Central memory CD8-positive, alpha-beta T cell (primary cell): Measurements from ENCODE around the gene PSMC1.

Experiments used
- ATAC-seq: fragments of 150-1000 bp; cut with Tn5 transposase; replicated peaks from 2 replicates; pipeline ENCODE4 v1.10.0; 2022; ENCODE audit warnings: mild to moderate bottlenecking, moderate FRiP score, moderate number of reproducible peaks; ENCODE audit not compliant: poor library complexity, severe bottlenecking; ENCODE audit errors: extremely low read depth
- DNase-seq, 2 donors: peaks; one replicate each; pipeline ENCODE4 v3.0.0; 2021; ENCODE audit warnings: low spot score in 2 of 2
- H3K27ac Mint-ChIP-seq: one replicate; pipeline ENCODE4 v1.8.0; 2022; ENCODE audit warnings: low read depth, mild to moderate bottlenecking, moderate library complexity, mixed read lengths
- H3K27me3 Mint-ChIP-seq: one replicate; pipeline ENCODE4 v1.8.0; 2022; ENCODE audit warnings: mixed read lengths
- H3K36me3 Mint-ChIP-seq: one replicate; pipeline ENCODE4 v1.8.0; 2022; ENCODE audit warnings: mild to moderate bottlenecking, moderate library complexity, mixed read lengths; ENCODE audit not compliant: insufficient read depth
- H3K4me1 Mint-ChIP-seq: one replicate; pipeline ENCODE4 v1.8.0; 2022; ENCODE audit warnings: mixed read lengths
- H3K4me3 Mint-ChIP-seq: one replicate; pipeline ENCODE4 v1.8.0; 2022; ENCODE audit warnings: mild to moderate bottlenecking, moderate library complexity, mixed read lengths
- H3K9me3 Mint-ChIP-seq: one replicate; pipeline ENCODE4 v1.8.0; 2022; ENCODE audit warnings: mixed read lengths

PSMC1 gene

DNA sequence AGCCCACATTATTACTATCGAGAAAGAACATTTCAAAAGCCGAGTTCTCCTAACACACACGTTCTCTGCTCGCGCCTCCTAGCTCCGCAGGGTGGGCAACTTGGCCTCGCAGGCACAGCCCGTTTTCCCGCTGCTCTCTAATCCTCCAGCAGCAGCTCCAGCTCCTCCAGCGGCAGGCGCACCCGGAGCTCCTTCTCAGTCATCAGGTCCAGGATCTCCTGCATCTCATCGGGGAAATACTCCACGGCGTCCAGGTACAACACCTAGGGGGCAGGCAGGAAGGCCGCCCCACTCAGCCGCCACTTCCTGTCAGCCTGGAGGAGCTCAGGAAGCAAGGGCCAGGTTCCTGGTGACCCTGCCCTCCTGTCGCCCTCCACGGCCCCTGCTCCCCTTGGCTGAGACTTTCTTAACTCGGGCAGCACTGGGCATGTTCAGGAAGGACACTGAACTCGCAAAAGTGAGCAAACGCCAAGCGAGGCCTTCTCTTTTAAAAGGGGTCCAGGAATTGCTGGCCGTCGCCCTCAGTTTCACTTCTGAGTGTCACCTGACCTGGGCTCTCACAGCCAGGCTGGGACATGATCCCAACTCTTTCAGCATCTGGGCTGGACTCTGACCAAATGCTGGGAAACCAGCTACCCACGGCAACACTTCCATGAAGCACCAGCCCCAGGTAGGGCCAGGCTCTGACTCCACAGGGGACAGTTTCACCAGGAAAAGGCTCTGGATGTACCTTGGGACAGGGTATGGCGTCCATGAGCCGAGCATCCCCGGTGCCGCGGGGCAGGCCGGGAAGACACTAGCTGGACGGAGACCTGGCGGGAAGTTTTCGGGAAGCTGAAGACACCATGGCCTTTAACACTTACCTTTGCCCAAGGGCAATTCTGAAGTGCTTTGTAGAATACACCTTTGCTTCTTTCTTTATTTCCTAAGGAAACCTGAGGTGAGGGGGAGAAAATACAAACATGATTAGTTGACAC, 22.1 kb downstream of the PSMC1 start:
- no peak for DNase-seq
- Mint-ChIP-seq H3K27me3 (no peaks in the 10 kb centered on the region), H3K9me3 (no peaks in the 10 kb centered on the region), H3K27ac (no peak overlapping the region), H3K36me3 (peaks cover 34% of the 10 kb centered on the region), H3K4me3 (no peak overlapping the region), H3K4me1 (peaks cover 6% of the 10 kb centered on the region)
- no peak for ATAC-seq

DNA sequence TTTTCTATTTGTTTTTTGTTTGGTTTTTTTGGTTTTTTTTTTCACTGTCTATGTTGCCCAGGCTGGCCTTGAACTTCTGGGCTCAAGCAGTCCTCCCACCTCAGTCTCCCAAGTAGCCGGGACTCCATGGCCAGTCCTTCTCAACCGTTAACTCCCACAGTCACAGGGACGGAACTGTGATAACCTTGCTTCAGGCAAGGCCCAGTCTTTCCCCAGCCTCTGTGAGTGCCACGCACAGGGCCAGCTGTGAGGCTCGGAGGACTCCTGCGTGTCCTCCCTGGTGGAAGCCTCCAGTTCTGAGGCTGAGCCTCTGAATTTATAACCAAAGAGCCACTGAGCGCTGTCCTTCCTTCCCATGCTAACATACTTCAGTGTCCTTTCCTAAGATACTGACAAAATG, 23.7 kb downstream of the PSMC1 start:
- no peak overlapping the region for H3K27ac Mint-ChIP-seq
- ATAC-seq (no peak), DNase-seq (no peak)
- H3K9me3 Mint-ChIP-seq: no peaks in the 10 kb centered on the region
- H3K4me1 Mint-ChIP-seq: no peaks in the 10 kb centered on the region
- peaks cover 27% of the 10 kb centered on the region for H3K36me3 Mint-ChIP-seq
- H3K4me3 Mint-ChIP-seq: no peak overlapping the region
- H3K27me3 Mint-ChIP-seq: no peaks in the 10 kb centered on the region

DNA sequence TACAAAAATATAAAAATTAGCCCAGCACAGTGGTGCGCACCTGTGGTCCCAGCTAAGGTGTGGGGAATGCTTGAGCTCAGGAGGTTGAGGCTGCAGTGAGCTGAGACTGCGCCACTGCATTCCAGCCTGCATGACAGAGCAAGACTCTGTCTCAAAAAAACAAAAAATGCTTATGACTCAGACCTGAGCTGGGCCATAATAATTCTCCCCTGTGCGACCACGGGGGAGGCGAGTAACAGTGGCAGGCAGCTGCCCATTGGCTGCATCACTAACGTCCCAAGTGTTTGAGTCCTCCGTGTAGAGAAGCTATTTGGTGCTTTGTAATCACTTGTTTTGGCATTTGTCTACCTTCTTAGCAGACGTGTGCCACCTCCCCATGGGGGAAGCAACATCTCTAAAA, 24.9 kb downstream of the PSMC1 start:
- no peak overlapping the region for H3K27ac Mint-ChIP-seq
- no peaks in the 10 kb centered on the region for H3K9me3 Mint-ChIP-seq
- H3K4me3 Mint-ChIP-seq: no peak overlapping the region
- DNase-seq (no peak), ATAC-seq (no peak)
- no peaks in the 10 kb centered on the region for H3K4me1 Mint-ChIP-seq
- peaks cover 31% of the 10 kb centered on the region for H3K36me3 Mint-ChIP-seq
- no peaks in the 10 kb centered on the region for H3K27me3 Mint-ChIP-seq

DNA sequence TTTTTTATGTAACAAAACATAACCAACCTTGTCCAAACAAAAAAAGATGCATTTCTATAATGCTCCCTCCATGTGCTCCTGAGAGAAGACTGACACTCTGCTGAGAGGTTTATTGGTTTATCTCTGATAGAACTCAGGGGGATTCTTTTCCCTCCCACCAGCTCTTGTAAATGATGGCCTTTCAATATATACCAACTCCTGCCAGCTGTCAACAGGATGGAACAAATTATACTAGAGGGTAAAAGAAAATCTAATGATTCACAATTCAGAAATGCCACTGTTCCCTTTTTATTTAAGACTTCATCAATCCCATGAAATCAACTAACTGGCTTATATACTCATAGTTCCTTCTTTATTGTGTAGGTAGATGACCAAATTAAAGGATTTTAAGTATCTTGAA, 25.4 kb downstream of the PSMC1 start:
- H3K27me3 Mint-ChIP-seq: no peaks in the 10 kb centered on the region
- peaks cover 33% of the 10 kb centered on the region for H3K36me3 Mint-ChIP-seq
- ATAC-seq (no peak), DNase-seq (no peak)
- H3K27ac Mint-ChIP-seq: no peak overlapping the region
- H3K4me1 Mint-ChIP-seq: no peaks in the 10 kb centered on the region
- no peaks in the 10 kb centered on the region for H3K9me3 Mint-ChIP-seq
- no peak overlapping the region for H3K4me3 Mint-ChIP-seq

DNA sequence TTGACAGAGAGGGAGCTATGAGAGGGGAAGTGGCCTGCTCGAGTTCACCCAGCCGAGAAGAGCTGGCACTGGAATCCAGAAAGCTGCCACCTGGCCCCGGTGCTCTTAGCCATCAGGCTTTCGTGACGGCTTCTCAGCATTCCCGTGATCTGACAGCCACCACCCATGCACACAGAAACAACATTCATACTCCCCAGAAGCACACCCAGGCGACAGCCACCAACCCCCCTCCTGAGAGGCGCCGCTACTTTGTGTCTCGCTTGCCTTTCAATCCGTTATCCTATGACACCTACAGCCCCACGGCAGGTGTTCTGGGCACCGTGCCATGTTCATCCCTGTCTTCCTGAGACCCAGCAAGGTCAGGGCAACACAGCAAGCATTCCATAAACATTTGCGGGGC, 31.4 kb downstream of the PSMC1 start:
- Mint-ChIP-seq H3K36me3 (peaks cover 37% of the 10 kb centered on the region), H3K4me3 (no peak overlapping the region), H3K4me1 (peaks cover 5% of the 10 kb centered on the region), H3K27me3 (no peaks in the 10 kb centered on the region), H3K9me3 (no peaks in the 10 kb centered on the region), H3K27ac (no peak overlapping the region)
- ATAC-seq: no peak
- no peak for DNase-seq

DNA sequence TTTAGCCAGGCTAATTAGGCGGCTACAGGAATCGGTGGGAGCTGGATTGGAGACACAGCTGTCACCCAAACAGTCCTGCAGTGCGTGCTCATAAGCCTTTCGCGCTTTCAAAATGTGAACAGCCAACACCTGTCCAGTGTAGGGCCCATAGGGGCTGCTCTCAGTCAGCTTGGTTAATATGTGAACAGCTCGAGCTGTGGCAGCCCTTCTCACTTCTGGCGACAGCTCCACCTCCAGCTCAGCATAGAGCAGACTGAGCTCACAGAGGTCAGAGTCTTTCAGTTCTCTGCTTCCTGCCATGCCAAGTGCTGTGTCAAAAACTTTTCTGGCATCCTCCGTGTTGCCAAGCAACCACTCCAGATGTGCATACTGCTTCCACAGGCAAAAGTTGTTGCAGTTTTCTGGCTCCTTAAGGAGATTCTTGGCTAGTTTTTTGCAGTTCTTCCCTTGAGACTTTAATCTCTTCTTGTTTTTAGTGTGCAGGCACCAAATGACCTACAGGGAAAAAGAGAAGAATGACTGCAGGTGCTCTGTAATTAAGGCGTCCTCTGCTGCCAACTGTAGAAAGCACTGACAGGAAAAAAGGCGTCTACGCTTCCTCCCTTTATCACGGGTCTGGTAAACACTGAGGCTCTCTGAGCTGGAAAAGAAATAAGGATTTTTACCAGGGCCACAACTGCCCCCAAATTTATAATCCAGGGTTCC, 32.5 kb downstream of the PSMC1 start:
- H3K4me1 Mint-ChIP-seq: peaks cover 5% of the 10 kb centered on the region
- ATAC-seq (peak; percentile 93), DNase-seq (peak in 1 of 2 donors; percentile 11)
- H3K9me3 Mint-ChIP-seq: no peaks in the 10 kb centered on the region
- no peak overlapping the region for H3K27ac Mint-ChIP-seq
- no peaks in the 10 kb centered on the region for H3K27me3 Mint-ChIP-seq
- H3K36me3 Mint-ChIP-seq: peaks cover 33% of the 10 kb centered on the region
- no peak overlapping the region for H3K4me3 Mint-ChIP-seq

DNA sequence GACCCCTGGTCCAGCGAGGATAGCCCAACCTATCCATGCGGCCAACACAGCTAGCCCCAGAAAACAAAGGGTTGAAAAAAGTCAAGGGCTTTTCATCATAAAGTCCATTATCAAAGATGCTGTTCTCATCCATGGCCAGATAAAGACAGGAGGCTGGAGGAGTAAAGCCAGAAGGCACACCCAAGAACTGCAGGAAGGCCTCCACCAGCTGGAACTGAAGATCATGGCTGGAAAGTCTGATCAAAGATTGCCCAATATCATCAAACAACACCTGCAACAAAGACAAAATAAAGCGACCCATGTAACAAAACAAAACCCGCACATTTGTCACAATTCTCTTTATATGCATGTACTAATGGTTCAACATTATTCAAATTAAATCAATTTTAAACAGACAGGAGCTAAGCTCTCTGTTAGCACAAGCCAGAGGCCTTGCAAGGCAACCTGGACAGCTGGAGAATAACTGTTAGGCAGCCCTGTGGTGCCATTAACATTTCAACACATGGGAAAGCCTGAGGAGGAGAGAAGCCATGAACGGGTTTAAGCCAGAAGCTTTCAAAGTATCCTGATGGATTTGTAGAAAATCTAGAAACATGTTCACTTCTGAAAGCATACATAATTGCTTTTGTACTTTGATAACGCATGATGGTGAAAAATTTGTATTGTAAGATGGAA, 34.1 kb downstream of the PSMC1 start:
- Mint-ChIP-seq H3K36me3 (peaks cover 38% of the 10 kb centered on the region), H3K4me3 (no peak overlapping the region), H3K9me3 (no peaks in the 10 kb centered on the region), H3K27ac (no peak overlapping the region), H3K27me3 (no peaks in the 10 kb centered on the region), H3K4me1 (peaks cover 5% of the 10 kb centered on the region)
- ATAC-seq: no peak
- no peak for DNase-seq

DNA sequence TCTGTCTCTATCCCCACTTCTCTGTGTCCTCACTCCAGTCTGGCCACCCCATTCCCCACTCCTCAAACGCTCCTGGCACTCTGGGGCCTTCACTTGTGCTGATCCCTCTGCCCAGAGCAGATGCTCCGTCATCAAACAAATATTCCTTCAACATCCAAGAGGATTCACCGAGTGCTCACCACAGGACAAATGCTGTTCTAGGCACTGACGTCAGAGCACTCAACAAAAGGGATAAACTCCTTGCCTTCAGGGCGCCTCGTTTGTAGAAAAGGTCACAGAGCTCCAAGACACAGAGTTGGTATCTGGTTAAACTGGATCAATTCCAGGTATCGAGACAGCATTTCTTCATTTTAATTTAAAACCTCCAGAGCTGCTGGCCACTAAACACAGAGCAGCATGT, 35.3 kb downstream of the PSMC1 start:
- Mint-ChIP-seq H3K36me3 (peaks cover 36% of the 10 kb centered on the region), H3K27me3 (no peaks in the 10 kb centered on the region), H3K4me3 (no peak overlapping the region), H3K4me1 (peaks cover 5% of the 10 kb centered on the region), H3K27ac (no peak overlapping the region), H3K9me3 (no peaks in the 10 kb centered on the region)
- no peak for ATAC-seq
- no peak for DNase-seq

DNA sequence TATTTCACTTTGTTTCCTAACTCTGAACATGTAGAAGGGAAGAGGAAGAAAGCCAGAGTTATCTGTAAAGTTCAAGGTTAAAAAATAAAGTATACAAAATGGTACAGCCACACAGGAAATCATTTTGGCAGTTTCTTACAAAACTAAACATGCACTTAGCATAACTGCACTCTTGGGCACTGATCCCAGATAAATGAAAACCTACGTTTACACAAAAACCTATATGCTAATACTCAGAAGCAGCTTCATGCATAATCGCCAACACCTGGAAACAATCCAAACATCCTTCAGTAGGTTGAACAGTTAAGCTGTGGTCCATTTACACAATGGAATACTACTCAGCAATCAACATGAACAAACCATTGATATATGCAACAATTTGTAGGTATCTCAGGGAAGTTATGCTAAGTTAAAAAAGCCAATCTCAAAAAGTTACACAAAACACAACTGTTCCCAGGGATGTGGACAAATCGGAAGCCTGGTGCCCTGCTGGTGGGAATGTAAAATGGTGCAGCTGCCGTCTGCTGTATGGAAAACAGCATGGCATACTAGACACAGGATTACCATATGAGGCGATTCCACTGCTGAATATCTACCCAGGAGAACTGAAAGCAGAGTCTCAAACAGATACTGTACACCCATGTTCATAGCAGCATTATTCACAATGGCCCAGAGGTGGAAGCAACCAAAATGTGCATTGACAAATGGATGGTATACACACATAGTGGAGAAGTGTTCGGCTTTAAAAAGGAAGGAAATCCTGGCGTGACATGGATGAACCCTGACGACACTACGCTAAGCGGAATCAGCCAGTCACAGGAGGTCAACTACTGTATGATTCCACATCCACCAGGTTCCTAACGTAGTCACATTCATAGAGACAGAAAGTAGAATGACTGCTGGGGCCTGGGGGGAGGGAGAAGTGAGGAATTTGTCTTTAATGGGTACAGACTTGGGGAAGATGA, 37.7 kb downstream of the PSMC1 start:
- H3K36me3 Mint-ChIP-seq: peaks cover 37% of the 10 kb centered on the region
- ATAC-seq (no peak), DNase-seq (no peak)
- H3K27me3 Mint-ChIP-seq: no peaks in the 10 kb centered on the region
- no peak overlapping the region for H3K4me3 Mint-ChIP-seq
- H3K4me1 Mint-ChIP-seq: peaks cover 5% of the 10 kb centered on the region
- H3K9me3 Mint-ChIP-seq: no peaks in the 10 kb centered on the region
- no peak overlapping the region for H3K27ac Mint-ChIP-seq

DNA sequence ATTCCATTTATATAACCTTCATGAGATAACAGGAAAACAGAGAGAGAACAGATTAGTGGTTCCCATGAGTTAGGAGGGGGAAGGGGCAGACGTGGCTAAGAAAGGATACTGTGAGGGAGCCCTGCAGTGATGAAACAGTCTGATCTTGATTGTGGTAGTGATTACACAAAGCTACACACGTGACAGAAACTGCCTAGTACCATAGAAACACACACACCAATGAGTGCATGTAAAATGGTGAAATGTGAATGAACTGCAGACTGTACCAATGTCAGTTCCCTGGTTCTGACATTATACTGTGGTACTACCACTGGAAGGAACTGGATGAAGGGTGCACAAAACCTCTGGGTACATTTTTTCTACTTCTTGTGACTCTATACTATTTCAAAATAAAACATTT, 38.5 kb downstream of the PSMC1 start:
- ATAC-seq (no peak), DNase-seq (no peak)
- Mint-ChIP-seq H3K27me3 (no peaks in the 10 kb centered on the region), H3K9me3 (no peaks in the 10 kb centered on the region), H3K27ac (no peak overlapping the region), H3K4me1 (peaks cover 5% of the 10 kb centered on the region), H3K4me3 (no peak overlapping the region), H3K36me3 (peaks cover 38% of the 10 kb centered on the region)

DNA sequence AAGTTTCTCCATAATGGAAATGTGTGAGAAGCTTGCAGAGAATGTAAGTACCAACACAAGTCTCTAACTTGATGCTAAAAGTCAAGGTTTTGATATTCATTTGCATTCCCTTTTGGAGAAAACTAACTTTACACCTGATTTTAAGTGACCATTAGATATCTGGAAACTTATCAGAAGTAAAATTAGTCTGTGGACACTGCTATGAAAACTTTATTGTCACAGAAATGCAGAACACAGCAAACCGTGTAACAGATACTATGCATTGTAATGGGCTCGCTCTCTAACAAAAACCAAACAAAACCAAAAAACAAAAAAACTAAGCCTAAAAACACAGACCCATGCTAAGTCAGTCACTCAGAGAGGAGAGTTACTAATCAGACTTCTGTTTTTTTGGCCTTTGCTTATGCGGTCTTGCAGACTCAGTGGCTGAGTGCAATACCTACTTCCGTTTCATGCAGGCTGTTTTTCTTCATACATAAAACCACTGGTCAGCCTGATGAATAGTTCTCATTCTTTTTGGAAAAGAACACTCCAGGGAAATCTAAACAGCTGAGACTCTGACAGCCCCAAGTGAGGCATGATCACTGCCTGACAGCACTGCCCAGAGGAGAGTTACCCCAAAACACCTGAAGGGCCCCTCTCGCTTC, 39.6 kb downstream of the PSMC1 start:
- H3K36me3 Mint-ChIP-seq: peaks cover 39% of the 10 kb centered on the region
- peaks cover 7% of the 10 kb centered on the region for H3K4me1 Mint-ChIP-seq
- no peak overlapping the region for H3K4me3 Mint-ChIP-seq
- no peak overlapping the region for H3K27ac Mint-ChIP-seq
- ATAC-seq: no peak
- DNase-seq: no peak
- H3K9me3 Mint-ChIP-seq: no peaks in the 10 kb centered on the region
- H3K27me3 Mint-ChIP-seq: no peaks in the 10 kb centered on the region
